ENCODE data around the gene PPDPF.
"Not testable (repeated sequence)": the region's sequence is repeated elsewhere in the genome, so short reads cannot be mapped to it uniquely, and the experiment has no call there.

Gene PPDPF

DNA sequence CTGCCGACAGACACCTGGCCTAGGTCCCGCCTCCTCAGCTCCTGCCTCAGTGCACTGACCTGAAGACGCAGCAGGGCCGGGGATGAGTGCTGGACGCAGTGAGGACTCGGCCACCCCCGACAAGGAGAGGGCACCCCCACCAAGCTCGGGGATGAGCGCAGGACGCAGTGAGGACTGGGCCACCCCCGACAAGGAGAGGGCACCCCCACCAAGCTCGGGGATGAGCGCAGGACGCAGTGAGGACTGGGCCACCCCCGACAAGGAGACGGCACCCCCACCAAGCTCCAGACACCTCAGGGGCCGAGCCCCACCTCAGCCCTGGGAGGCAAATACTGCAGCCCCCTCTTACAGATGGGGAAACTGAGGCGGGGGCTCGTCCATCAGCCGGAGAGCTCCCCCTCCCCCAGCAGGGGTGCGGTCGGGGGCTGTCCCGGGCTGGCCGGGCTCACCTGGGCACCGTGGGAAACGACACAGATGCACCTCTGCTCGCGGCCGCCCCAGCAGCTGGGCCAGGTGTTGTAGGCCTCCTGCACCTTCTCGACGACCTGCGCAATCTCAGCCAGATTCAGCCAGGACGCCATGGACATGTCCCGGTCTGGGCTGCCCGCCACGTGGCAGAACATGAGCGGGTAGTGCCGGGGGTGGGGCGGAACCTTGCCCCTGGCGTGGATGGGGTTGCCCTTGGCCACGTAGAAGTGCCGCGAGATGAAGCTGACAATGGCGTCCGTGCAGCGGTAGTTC is 46.0 kb downstream of the PPDPF start:
- no peak for DNase-seq

DNA sequence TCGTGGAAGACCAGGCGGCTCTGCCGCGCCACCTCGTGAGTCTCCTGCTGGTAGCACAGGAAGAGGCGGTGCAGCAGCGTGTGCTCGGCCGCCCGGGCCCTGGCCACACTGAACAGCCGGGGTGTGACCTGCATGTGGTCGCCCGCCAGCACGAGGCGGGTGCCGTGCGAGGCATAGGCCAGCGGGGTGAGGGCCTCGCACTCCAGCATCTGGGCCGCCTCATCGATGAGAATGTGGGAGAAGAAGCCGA is 46.5 kb downstream of the PPDPF start:
- no peak for DNase-seq

DNA sequence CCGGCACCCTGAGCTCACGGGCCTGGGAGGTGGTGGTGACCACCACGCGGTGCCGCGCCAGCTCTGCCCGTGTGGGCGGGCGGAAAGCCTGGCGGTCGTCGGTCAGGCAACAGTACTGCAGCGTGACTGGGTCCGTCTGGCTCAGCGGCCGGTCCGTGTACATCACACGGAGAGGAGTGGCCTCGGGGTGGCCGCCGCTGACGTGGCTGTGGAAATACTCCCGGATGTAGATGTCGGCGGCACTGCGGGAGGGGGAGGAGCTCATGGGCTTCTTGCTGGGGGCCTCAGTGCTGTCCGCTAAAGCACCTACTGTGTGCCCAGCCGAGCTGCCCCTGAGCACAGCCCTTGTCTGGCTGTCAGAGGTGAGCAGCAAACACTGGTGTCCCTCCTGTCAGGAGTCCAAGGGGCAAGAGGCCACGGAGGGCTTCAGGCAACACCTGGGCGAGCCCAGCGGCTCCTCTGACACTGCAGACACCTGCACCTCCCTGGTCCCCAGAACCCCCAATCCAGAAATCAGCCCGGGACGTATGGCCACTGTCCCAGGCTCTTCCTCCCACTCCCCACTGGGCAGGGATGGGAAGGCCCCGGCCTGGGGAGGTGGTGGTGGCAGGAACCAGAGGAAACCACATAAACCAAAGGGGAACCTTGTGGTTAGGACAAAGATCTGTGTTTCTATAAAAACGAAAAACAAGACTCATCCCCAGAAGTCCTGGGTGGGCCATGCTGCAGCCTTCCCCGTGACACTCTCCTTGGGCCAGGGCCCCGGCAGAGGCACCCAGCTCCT is 47.0 kb downstream of the PPDPF start:
- no peak for DNase-seq

DNA sequence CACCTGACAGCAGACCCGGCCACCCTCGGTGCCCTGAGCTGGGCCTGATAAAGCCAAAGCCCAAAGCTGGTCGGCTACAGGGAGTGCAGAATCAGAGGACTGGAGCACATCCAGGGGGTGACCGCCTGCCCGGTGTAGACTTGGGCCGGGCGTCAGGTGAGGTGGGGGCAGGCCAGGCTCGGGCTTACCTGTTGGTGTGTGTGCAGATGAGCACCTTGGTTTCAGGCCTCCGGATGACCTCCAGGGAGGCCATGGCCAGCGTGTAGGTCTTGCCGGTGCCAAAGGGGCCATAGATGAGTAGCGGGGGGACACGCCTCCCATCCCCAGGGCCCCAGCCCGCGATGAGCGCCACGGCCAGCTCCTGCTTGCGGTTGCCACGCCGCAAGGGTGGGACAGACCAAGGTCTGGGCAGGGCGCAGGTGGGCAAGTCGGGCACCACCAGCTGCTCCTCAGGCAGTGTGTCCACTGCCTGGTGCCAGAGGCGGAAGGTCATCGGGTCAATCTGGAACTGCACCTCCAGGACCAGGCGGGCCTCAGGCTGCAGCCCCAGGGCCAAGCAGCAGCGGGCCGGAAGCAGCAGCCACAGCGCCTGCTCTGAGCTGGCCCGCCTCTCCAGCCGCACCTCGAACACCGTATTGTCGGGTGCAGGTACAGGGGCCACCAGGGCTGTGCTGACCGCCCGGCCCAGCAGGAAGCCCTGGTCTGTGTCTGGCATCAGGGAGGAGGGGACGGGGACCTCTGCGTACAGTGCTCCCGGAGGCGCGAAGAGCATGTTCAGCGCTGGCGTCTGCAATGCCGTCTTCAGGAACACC is 47.8 kb downstream of the PPDPF start:
- no peak for DNase-seq

DNA sequence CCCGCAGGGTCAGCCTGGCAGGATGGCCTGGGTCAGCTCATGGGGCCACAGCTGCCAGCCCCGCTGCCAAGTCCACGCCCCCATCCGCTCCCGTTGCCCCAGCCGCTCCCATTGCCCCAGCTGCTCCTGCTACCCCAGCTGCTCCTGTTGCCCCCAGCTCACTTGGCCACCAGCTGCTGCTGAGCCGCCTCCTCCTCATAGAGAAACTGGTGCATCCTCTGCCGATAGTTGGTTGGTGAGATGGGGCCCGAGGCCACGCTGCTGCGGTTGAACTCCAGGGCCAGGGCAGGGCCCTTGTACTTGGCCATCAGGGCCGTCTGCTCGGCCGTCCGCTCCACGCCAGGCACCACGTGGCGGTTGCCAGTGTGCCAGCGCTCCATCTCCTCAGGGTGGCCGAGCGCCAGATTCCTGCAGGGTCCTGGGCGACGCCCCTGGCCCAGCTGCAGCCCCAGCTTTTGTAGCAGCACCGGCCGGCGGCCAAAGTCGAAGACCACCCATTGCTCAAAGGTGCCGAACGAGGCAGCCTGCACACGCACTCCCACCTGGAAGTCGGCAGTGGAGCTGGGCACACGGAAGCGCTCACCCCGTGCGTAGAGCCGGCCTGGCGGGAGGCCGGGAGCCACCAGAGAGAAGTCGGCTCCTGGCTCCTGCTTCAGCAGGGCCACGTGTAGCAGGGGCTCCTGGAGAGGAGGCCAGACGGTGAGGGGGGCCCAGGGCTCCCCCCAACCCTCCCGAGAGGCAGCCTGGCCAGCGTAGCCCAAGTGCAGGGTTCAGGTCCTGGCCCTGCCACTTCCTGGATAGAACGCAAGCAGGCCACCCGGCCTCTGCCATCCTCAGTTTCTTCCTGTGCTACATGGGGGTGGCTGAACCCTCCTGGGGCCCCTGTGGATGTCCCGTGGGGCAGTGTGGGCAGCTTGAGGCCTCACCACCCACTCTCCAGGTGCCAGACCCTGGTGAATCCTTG is 48.7 kb downstream of the PPDPF start:
- peak; percentile 81 for DNase-seq

DNA sequence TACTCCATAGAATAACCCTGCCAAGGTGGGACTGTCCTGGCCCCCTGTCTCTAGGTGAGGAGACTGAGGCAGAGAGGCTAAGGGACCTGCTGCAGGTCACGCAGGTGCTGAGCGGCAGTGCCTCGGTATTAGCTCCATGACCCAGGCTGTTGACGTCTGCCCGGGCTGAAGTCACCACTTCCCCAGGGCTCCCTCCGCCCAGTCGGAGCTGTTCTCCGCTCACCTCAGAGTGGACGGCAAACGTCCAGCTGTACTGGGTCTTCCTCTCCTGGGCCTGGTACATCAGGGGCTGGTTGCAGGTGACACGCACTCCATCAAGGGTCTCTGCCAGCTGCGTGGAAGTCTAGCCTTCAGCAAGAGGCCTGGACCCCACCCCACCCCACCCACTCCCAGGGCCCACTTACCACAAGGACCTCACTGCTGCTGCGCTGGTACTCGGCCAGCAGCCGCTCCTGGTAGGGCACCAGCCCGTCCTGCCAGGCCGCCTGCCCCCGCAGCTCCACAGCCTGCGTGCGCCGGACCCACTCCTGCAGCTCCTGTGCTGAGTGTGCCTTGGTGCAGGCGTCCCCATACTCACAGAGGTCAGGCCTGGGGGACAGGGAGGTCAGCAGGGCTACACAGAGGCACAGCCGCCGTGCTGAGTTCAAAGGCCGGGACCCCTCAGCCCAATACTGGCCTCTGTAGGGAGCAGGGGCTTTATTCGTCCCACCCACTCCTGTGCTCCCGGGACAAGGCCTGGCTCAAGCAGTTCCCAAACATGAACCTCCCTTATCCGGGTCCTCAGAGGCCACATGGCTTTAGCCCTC is 49.9 kb downstream of the PPDPF start:
- DNase-seq, result no peak

DNA sequence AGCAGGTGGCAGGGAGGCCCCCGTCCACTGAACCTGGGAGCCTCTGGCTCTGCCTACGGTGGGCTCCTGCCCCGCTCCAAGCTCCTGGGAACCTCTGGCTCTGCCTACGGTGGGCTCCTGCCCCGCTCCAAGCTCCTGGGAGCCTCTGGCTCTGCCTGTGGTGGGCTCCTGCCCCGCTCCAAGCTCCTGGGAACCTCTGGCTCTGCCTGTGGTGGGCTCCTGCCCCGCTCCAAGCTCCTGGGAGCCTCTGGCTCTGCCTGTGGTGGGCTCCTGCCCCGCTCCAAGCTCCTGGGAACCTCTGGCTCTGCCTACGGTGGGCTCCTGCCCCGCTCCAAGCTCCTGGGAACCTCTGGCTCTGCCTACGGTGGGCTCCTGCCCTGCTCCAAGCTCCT is 50.5 kb downstream of the PPDPF start:
- not testable (repeated sequence) for DNase-seq
